Choroid plexus epithelial cell (primary cell): ENCODE results near the gene SF3A2.

Experiments
- DNase-seq: peaks from one replicate; pipeline ENCODE4 v3.0.0-alpha.2; 2010; ENCODE audit warnings: low read depth
- H3K4me3 ChIP-seq: 2 replicates; pipeline ENCODE4 v1.5.1; 2011; ENCODE audit warnings: low read depth, mild to moderate bottlenecking, control low read depth, low read length, moderate library complexity
- CTCF ChIP-seq: conservative IDR thresholded peaks from 2 replicates; pipeline ENCODE4 v1.5.1; 2011; ENCODE audit warnings: low read depth, mild to moderate bottlenecking, control low read depth, inconsistent platforms, low read length, moderate library complexity

SF3A2 gene

GRCh38 chr19:2247433-2248101 is 10.9 kb downstream of the SF3A2 start:
- DNase-seq: no peak
- H3K4me3 ChIP-seq: no peak overlapping the region
- TF ChIP-seq CTCF: no peak

- no peak for TF ChIP-seq CTCF
- DNase-seq: no peak
- H3K4me3 ChIP-seq: no peak overlapping the region
These were observed 11.7 kb downstream of the SF3A2 start for GRCh38 chr19:2248136-2249009.

- no peak for DNase-seq
- H3K4me3 ChIP-seq: no peak within 1 kb of the TSS
- no peak for TF ChIP-seq CTCF
These were observed 12.6 kb downstream of the SF3A2 start, which contains the start of gene AMH for GRCh38 chr19:2249010-2249866. Gene AMH (plus strand): TSS chr19:2249323. CDS start chr19:2249333, 10 bp downstream.

GRCh38 chr19:2249880-2250765 is 13.5 kb downstream of the SF3A2 start:
- no peak for DNase-seq
- TF ChIP-seq CTCF: no peak
- no peak overlapping the region for H3K4me3 ChIP-seq

- DNase-seq: no peak
- TF ChIP-seq CTCF: no peak
- no peak overlapping the region for H3K4me3 ChIP-seq
These were observed 14.1 kb downstream of the SF3A2 start for GRCh38 chr19:2250766-2251105.
